ELF-1 (cell line): Measurements from ENCODE around the gene GAGE2A.
"Not testable (repeated sequence)": the region's sequence is repeated elsewhere in the genome, so short reads cannot be mapped to it uniquely, and the experiment has no call there.

Experiments
- DNase-seq: peaks from one replicate; pipeline ENCODE4 v3.0.0-alpha.2; 2016; ENCODE audit warnings: low read depth, low spot score

GAGE2A gene, protein sequence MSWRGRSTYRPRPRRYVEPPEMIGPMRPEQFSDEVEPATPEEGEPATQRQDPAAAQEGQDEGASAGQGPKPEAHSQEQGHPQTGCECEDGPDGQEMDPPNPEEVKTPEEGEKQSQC

DNA sequence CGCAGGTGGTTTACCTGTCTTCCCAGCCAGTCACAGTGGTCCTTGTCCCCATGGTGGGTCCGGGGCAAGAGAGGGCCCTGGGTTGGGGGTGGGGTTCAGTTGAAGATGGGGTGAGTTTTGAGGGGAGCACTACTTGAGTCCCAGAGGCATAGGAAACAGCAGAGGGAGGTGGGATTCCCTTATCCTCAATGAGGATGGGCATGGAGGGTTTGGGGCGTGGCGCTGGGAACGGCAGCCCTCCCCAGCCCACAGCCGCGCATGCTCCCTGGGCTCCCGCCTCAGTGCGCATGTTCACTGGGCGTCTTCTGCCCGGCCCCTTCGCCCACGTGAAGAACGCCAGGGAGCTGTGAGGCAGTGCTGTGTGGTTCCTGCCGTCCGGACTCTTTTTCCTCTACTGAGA lies at the start of gene GAGE2A:
Gene GAGE2A (plus strand): TSS at position 301 of the 400 bp plus-strand sequence. CDS start 1,155 bp downstream, outside the sequence.
- DNase-seq: not testable (repeated sequence)

DNA sequence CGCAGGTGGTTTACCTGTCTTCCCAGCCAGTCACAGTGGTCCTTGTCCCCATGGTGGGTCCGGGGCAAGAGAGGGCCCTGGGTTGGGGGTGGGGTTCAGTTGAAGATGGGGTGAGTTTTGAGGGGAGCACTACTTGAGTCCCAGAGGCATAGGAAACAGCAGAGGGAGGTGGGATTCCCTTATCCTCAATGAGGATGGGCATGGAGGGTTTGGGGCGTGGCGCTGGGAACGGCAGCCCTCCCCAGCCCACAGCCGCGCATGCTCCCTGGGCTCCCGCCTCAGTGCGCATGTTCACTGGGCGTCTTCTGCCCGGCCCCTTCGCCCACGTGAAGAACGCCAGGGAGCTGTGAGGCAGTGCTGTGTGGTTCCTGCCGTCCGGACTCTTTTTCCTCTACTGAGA lies 47.9 kb upstream of the GAGE2A start, which contains the start of gene GAGE12D:
Gene GAGE12D (plus strand): TSS at position 301 of the 400 bp plus-strand sequence. CDS start 1,155 bp downstream, outside the sequence.
- not testable (repeated sequence) for DNase-seq

DNA sequence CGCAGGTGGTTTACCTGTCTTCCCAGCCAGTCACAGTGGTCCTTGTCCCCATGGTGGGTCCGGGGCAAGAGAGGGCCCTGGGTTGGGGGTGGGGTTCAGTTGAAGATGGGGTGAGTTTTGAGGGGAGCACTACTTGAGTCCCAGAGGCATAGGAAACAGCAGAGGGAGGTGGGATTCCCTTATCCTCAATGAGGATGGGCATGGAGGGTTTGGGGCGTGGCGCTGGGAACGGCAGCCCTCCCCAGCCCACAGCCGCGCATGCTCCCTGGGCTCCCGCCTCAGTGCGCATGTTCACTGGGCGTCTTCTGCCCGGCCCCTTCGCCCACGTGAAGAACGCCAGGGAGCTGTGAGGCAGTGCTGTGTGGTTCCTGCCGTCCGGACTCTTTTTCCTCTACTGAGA lies 38.3 kb upstream of the GAGE2A start, which contains the start of gene GAGE12E:
Gene GAGE12E (plus strand): TSS at position 301 of the 400 bp plus-strand sequence. CDS start 1,155 bp downstream, outside the sequence.
- not testable (repeated sequence) for DNase-seq

DNA sequence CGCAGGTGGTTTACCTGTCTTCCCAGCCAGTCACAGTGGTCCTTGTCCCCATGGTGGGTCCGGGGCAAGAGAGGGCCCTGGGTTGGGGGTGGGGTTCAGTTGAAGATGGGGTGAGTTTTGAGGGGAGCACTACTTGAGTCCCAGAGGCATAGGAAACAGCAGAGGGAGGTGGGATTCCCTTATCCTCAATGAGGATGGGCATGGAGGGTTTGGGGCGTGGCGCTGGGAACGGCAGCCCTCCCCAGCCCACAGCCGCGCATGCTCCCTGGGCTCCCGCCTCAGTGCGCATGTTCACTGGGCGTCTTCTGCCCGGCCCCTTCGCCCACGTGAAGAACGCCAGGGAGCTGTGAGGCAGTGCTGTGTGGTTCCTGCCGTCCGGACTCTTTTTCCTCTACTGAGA lies 28.8 kb upstream of the GAGE2A start, which contains the start of gene GAGE12F:
Gene GAGE12F (plus strand): TSS at position 301 of the 400 bp plus-strand sequence. CDS start 1,155 bp downstream, outside the sequence.
- not testable (repeated sequence) for DNase-seq

GRCh38 chrX:49568728-49569127 lies 20.6 kb upstream of the GAGE2A start:
- DNase-seq: not testable (repeated sequence)

GRCh38 chrX:49569152-49569551 lies 20.1 kb upstream of the GAGE2A start:
- DNase-seq: not testable (repeated sequence)

- DNase-seq: not testable (repeated sequence)
Measured at GRCh38 chrX:49570100-49570499, 19.2 kb upstream of the GAGE2A start, which contains the start of gene GAGE12G. GAGE12G (plus strand) TSS chrX:49570400; CDS start chrX:49571555, 1,155 bp downstream.

DNA sequence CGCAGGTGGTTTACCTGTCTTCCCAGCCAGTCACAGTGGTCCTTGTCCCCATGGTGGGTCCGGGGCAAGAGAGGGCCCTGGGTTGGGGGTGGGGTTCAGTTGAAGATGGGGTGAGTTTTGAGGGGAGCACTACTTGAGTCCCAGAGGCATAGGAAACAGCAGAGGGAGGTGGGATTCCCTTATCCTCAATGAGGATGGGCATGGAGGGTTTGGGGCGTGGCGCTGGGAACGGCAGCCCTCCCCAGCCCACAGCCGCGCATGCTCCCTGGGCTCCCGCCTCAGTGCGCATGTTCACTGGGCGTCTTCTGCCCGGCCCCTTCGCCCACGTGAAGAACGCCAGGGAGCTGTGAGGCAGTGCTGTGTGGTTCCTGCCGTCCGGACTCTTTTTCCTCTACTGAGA lies 9.6 kb upstream of the GAGE2A start, which contains the start of gene GAGE12H:
Gene GAGE12H (plus strand): TSS at position 301 of the 400 bp plus-strand sequence. CDS start 1,155 bp downstream, outside the sequence.
- DNase-seq: not testable (repeated sequence)

- DNase-seq: not testable (repeated sequence)
Measured at GRCh38 chrX:49589769-49590478, 628 bp downstream of the GAGE2A start.

DNA sequence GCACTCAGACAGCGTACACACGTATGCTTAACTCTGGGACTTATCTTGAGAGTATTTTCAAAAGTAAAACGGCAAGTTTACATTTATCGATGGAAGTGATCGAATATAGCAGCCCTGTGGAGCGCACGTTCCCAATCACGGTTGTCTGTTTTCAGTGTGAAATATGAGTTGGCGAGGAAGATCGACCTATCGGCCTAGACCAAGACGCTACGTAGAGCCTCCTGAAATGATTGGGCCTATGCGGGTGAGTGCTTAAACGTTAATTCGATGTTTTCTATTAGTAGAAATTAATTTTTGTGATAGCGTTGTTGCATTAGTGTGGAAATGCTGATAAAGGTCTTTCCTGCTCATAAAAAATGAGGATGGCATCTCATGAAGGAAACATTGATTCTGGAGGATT lies 1.2 kb downstream of the GAGE2A start:
- not testable (repeated sequence) for DNase-seq

- DNase-seq: not testable (repeated sequence)
Measured at GRCh38 chrX:49598720-49599119, 9.4 kb downstream of the GAGE2A start, which contains the start of gene GAGE1. GAGE1 (plus strand) TSS chrX:49599020; CDS start chrX:49600175, 1,155 bp downstream.

DNA sequence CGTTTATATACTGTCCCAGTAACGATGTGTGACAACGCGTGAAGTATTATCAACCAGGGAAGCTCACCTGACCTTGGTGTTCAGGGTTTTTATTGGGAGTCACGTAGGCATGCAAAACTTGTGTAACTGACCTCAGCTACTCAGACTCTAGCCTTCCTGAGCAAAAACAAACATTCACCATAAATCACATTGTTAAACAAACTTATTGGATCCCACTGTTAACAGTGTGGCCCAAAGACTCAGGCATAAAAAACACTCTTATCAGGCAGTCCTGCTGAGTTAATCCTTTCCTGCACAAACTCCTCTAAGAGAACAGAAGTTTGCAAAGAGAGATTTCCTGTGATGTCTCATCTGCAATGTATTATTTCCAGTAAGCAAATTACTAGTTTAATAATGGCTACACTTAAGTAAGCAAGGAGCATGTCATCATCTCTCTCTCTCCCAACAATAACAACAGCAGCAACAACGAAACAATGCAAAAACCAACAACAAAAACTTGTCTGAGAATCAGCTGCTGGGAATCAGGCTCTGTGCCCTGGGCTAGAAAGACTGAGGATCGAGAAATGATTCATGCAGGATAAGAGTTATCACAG lies 21.5 kb downstream of the GAGE2A start:
- no peak for DNase-seq

- no peak for DNase-seq
Measured at GRCh38 chrX:49618574-49618973, 29.3 kb downstream of the GAGE2A start.

- DNase-seq: peak; percentile 82
Measured at GRCh38 chrX:49627086-49627777, 37.9 kb downstream of the GAGE2A start.

- no peak for DNase-seq
Measured at GRCh38 chrX:49644991-49645637, 55.8 kb downstream of the GAGE2A start.
